ENCODE data around the gene SPTAN1. TPM values are rescaled to one million over a fixed set of nuclear protein-coding genes. Genes with fewer than 3 reads are reported as not detected.
"Not testable (repeated sequence)": the region's sequence is repeated elsewhere in the genome, so short reads cannot be mapped to it uniquely, and the experiment has no call there.

Gene SPTAN1
- total and polyA plus RNA-seq, 8 donors: 288 to 404 (median 327) TPM

DNA sequence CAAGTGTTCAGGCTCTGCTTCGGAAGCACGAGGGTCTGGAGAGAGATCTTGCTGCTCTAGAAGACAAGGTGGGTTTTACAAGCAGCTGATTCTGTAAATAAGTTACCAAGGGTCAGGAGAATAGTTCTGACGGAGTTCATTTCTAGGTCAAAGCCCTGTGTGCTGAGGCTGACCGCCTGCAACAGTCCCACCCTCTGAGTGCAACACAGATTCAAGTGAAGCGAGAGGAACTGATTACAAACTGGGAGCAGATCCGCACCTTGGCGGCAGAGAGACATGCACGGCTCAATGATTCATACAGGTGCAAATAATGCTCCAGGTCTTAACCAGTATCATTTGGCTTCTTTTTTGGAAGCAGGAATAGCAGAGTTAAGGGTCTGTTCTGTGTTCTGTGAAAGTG, 24.8 kb downstream of the SPTAN1 start:
- Histone ChIP-seq H3K27ac (no peak overlapping the region), H3K4me3 (no peak overlapping the region), H3K4me1 (peaks cover 4 to 9% of the 10 kb centered on the region in 2 donors), H3K27me3 (no peaks in the 10 kb centered on the region), H3K36me3 (peaks cover 7 to 98% of the 10 kb centered on the region in 2 donors), H3K9me3 (no peaks in the 10 kb centered on the region)
- DNase-seq: no peak
- intact Hi-C loops (cut with DNase I): no loop called here
- TF ChIP-seq, protein P1, sequence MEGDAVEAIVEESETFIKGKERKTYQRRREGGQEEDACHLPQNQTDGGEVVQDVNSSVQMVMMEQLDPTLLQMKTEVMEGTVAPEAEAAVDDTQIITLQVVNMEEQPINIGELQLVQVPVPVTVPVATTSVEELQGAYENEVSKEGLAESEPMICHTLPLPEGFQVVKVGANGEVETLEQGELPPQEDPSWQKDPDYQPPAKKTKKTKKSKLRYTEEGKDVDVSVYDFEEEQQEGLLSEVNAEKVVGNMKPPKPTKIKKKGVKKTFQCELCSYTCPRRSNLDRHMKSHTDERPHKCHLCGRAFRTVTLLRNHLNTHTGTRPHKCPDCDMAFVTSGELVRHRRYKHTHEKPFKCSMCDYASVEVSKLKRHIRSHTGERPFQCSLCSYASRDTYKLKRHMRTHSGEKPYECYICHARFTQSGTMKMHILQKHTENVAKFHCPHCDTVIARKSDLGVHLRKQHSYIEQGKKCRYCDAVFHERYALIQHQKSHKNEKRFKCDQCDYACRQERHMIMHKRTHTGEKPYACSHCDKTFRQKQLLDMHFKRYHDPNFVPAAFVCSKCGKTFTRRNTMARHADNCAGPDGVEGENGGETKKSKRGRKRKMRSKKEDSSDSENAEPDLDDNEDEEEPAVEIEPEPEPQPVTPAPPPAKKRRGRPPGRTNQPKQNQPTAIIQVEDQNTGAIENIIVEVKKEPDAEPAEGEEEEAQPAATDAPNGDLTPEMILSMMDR (IDR thresholded peaks at IDR 0.05): no peak
- ATAC-seq: no peak

DNA sequence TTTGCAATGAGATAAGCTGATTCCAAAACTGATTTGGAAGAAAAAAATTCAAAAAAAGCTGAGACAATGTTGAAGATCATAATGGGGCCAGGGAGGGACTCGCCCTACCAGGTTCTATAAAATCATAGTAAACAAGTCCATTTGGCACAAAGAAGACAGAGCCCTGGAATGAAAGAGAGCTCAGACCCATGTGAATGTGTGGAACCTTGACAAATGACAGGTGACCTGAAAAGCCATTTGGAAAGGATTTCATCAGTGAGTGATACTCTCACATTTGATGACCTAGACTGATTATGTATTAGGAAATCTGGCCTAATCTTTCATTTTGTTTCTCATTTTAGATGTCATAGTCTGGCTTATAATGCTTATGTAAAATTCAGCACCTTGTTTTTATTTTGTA, 26.8 kb downstream of the SPTAN1 start:
- intact Hi-C loops (cut with DNase I): no loop called here
- Histone ChIP-seq H3K36me3 (peaks cover 7 to 99% of the 10 kb centered on the region in 2 donors), H3K27ac (no peak overlapping the region), H3K9me3 (no peaks in the 10 kb centered on the region), H3K27me3 (no peaks in the 10 kb centered on the region), H3K4me1 (peaks cover 4 to 9% of the 10 kb centered on the region in 2 donors), H3K4me3 (no peak overlapping the region)
- DNase-seq (no peak), ATAC-seq (no peak)
- TF ChIP-seq, protein P1 (IDR thresholded peaks at IDR 0.05): no peak

DNA sequence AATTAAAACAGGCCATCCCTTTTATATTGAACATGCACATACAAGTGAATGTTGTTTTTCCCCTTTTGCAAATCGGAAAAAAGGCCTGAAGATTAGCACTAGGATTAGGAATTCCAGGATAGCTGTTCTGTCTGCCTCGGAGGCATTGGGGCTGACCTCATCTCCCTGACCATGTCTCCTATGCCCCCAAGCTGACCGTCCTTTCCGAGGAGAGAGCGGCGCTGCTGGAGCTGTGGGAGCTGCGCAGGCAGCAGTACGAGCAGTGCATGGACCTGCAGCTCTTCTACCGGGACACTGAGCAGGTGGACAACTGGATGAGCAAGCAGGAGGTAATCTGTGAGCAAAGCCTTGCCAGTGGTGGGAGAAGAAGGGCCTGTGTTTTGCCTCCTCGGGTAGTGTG, 28.3 kb downstream of the SPTAN1 start:
- no peaks in the 10 kb centered on the region for H3K9me3 ChIP-seq
- H3K4me1 ChIP-seq: peaks cover 0 to 4% of the 10 kb centered on the region in 2 donors
- H3K4me3 ChIP-seq: no peak overlapping the region
- ATAC-seq (no peak), DNase-seq (no peak)
- no peak overlapping the region for H3K27ac ChIP-seq
- intact Hi-C loops (cut with DNase I): no loop called here
- H3K27me3 ChIP-seq: no peaks in the 10 kb centered on the region
- H3K36me3 ChIP-seq: peaks cover 10 to 100% of the 10 kb centered on the region in 2 donors
- TF ChIP-seq, protein P1 (IDR thresholded peaks at IDR 0.05): no peak

DNA sequence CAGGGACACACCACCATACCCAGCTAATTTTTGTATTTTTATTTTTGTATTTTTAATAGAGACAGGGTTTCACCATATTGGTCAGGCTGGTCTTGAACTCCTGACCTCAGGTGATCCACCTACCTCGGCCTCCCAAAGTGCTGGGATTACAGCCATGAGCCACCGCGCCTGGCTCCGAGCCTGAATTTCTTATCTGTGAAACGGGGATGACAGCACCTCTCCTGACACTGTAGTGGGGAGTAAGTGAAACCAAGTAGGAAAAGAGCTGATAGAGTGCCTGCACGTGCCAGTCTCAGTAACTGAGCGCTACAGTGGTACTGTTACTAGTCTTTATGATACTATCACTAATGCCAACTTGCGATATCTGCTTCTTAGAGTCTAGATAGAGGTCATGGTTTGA, 32.8 kb downstream of the SPTAN1 start:
- DNase-seq; H3K27ac ChIP-seq; intact Hi-C loops (cut with DNase I); H3K9me3 ChIP-seq; H3K27me3 ChIP-seq; H3K4me3 ChIP-seq; ATAC-seq; H3K4me1 ChIP-seq: not testable (repeated sequence)
- peaks cover 3 to 100% of the 10 kb centered on the region in 2 donors for H3K36me3 ChIP-seq

DNA sequence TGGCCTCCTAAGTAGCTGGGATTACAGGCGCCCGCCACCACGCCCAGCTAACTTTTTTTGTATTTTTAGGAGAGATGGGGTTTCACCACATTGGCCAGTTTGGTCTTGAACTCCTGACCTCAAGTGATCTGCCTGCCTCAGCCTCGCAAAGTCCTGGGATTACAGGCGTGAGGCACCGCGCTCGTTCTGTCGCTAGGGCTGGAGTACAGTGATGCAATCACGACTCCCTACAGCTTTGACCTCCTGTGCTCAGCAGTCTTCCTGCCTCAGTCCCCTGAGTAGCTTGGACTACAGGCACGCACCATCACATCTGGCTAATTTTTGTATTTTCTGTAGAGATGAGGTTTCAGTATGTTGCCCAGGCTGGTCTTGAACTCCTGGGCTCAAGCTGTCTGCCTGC, 34.5 kb downstream of the SPTAN1 start:
- H3K4me1 ChIP-seq; H3K4me3 ChIP-seq; H3K9me3 ChIP-seq; H3K27ac ChIP-seq; intact Hi-C loops (cut with DNase I); ATAC-seq; DNase-seq; H3K27me3 ChIP-seq: not testable (repeated sequence)
- H3K36me3 ChIP-seq: peaks cover 3 to 100% of the 10 kb centered on the region in 2 donors

DNA sequence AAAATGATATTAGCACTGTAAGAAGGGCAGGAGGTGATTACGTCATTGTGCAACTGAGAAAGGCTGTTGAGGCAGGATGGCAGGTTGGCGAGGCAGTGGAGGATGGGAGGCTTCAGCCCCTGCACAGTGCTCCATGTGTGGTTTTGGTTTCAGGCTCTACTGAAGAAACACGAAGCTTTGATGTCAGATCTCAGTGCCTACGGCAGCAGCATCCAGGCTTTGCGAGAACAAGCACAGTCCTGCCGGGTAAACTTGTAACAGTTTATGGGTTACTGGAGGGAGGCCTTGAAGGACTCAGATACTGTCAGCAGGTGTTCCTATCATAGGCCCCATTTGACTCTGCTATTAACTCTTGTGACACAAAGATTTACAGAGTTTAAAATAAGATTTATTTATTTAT, 35.1 kb downstream of the SPTAN1 start:
- no peak for DNase-seq
- ATAC-seq: no peak
- Histone ChIP-seq H3K36me3 (peaks cover 3 to 100% of the 10 kb centered on the region in 2 donors), H3K27me3 (no peaks in the 10 kb centered on the region), H3K4me3 (no peak overlapping the region), H3K4me1 (no peaks in the 10 kb centered on the region), H3K9me3 (no peaks in the 10 kb centered on the region), H3K27ac (no peak overlapping the region)
- intact Hi-C loops (cut with DNase I): no loop called here
- TF ChIP-seq, protein P1 (IDR thresholded peaks at IDR 0.05): no peak
